DOHH2 (cell line): Measurements from ENCODE around the gene PHF20.

Source experiments
- CTCF ChIP-seq: fragments of 200-600 bp; sonication (generic); IDR thresholded peaks from one replicate; pipeline ENCODE4 v1.5.1; 2014; ENCODE audit warnings: antibody characterized with exemption, mild to moderate bottlenecking, low read depth, low read length; ENCODE audit not compliant: poor library complexity, severe bottlenecking
- EZH2phosphoT487 ChIP-seq: fragments of 200-600 bp; sonication (generic); IDR thresholded peaks from 2 replicates; pipeline ENCODE4 v1.6.1; 2017; ENCODE audit warnings: borderline replicate concordance, mild to moderate bottlenecking, antibody characterized with exemption, low read length, moderate library complexity, mixed read lengths

GRCh38 chr20:35866418-35867202 lies 94.8 kb downstream of the PHF20 start:
- TF ChIP-seq CTCF, result no peak
- no peak for TF ChIP-seq EZH2phosphoT487
